Upper lobe of left lung (tissue), 6 donors: ENCODE results near the gene EXOSC5. TPM values are rescaled to one million over a fixed set of nuclear protein-coding genes. Genes with fewer than 3 reads are reported as not detected.

Experiments used
- ATAC-seq, 2 donors: fragments of 200-7000 bp; cut with Tn5 transposase; one replicate each; pipeline ENCODE4 v1.9.1; 2022; ENCODE audit warnings: mild to moderate bottlenecking in 2 of 2, moderate library complexity in 2 of 2; ENCODE audit not compliant: low FRiP score in 2 of 2
- DNase-seq, 2 donors: peaks; one replicate each; pipeline ENCODE4 v3.0.0-alpha.2; 2019 to 2020
- H3K27ac ChIP-seq, 4 donors: fragments of 200-600 bp; sonication (generic); one replicate each; pipeline ENCODE4 v1.5.1; 2016 to 2019
- H3K27me3 ChIP-seq, 4 donors: fragments of 200-600 bp; sonication (generic); one replicate each; pipeline ENCODE4 v1.5.1; 2017 to 2019
- H3K36me3 ChIP-seq, 4 donors: fragments of 200-600 bp; sonication (generic); one replicate each; pipeline ENCODE4 v1.5.1; 2016 to 2019
- H3K4me1 ChIP-seq, 4 donors: fragments of 200-600 bp; sonication (generic); one replicate each; pipeline ENCODE4 v1.5.1; 2018 to 2019
- H3K4me3 ChIP-seq, 4 donors: fragments of 200-600 bp; sonication (generic); one replicate each; pipeline ENCODE4 v1.5.1; 2017 to 2019; ENCODE audit warnings: mild to moderate bottlenecking in 2 of 4, moderate library complexity in 1 of 4
- H3K9me3 ChIP-seq, 4 donors: fragments of 200-600 bp; sonication (generic); one replicate each; pipeline ENCODE4 v1.5.1; 2018 to 2019
- EP300 ChIP-seq, 4 donors: sonication (generic); formaldehyde crosslinking; IDR thresholded peaks; one replicate each; pipeline ENCODE4 v1.5.1; 2017; ENCODE audit warnings: antibody characterized with exemption in 4 of 4, control low read depth in 2 of 4
- POLR2A ChIP-seq, 4 donors: fragments of 450-650 bp; IDR thresholded peaks; one replicate each; pipeline ENCODE4 v1.5.1; 2016 to 2017; ENCODE audit warnings: antibody characterized with exemption in 4 of 4, mild to moderate bottlenecking in 2 of 4
- POLR2AphosphoS5 ChIP-seq, 2 donors: sonication (generic); formaldehyde crosslinking; IDR thresholded peaks; one replicate each; pipeline ENCODE4 v1.5.1; 2017; ENCODE audit warnings: antibody characterized with exemption in 2 of 2
- WGBS, 2 donors: methylation state at CpG; one replicate each; pipeline ENCODE4 v1.1.5; 2017 to 2018; 5-methylcytosine and 5-hydroxymethylcytosine counted together
- total RNA-seq, 6 donors: library from RNA; depleted of rRNA in 4 of 6; stranded (reverse); fragments of >200 nt in 4 of 6; gene quantifications; one replicate each; pipeline versions ENCODE4 v1.1.0 to v1.2.1, GENCODE V29; 2016 to 2021
- TF ChIP-seq, protein P1 (sequence below), 6 experiments: fragments of 450-650 bp in 4 of 6; fragments of 200-600 bp in 2 of 6; sonication (generic) in 2 of 6; IDR thresholded peaks; one replicate each; pipeline ENCODE4 v1.5.1; 2016 to 2019; ENCODE audit warnings: antibody characterized with exemption in 6 of 6
- donor health status: DM: no; HTN: no; CAD: no; lungs with moderate emphysema.
- donor health status: DM: no; HTN: yes; CAD: no; lungs with severe emphysema.

Gene EXOSC5
- total RNA-seq, 6 donors from 2014 or later = 0.89 to 18.4 (median 16.0) TPM

DNA sequence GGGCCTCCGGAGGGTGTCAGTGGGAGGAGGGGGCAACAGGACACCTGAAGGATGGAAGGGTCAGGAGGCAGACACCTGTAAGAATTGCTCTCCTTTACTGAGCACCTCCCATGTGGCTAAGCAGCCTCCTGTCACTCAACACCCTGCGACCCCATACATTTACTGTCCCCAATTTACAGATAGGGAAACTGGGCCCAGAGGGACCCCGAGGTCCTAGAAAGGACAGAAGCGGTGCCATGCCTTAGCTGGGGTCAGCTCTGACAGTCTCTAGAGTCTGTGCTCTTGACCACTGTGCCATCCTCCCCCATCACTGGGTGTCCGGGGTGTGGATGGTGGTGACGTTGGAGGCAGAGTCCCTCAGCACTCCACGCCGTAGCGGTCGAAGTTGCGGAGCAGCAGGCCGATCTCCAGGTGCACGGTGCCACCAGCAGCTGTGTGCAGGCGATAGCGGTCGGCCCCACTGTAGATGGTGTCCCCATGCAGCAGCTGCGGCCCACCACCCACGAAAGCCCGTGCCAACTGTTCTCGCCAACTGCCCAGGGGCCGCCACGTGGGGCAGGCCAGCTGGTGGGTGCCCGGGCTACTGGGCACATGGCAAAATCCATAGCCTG, 42.7 kb downstream of the EXOSC5 start:
- ATAC-seq = no peak
- peaks cover 38 to 86% (median 58%) of the 10 kb centered on the region in 4 donors for H3K4me1 ChIP-seq
- TF ChIP-seq, protein P1, sequence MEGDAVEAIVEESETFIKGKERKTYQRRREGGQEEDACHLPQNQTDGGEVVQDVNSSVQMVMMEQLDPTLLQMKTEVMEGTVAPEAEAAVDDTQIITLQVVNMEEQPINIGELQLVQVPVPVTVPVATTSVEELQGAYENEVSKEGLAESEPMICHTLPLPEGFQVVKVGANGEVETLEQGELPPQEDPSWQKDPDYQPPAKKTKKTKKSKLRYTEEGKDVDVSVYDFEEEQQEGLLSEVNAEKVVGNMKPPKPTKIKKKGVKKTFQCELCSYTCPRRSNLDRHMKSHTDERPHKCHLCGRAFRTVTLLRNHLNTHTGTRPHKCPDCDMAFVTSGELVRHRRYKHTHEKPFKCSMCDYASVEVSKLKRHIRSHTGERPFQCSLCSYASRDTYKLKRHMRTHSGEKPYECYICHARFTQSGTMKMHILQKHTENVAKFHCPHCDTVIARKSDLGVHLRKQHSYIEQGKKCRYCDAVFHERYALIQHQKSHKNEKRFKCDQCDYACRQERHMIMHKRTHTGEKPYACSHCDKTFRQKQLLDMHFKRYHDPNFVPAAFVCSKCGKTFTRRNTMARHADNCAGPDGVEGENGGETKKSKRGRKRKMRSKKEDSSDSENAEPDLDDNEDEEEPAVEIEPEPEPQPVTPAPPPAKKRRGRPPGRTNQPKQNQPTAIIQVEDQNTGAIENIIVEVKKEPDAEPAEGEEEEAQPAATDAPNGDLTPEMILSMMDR (IDR thresholded peaks at IDR 0.05) = peak in 1 of 6 experiments; percentile 3
- no peak for TF ChIP-seq POLR2AphosphoS5 (IDR thresholded peaks at IDR 0.05)
- DNase-seq = peak in 1 of 2 donors; percentile 84
- H3K36me3 ChIP-seq = no peaks in the 10 kb centered on the region
- peak overlapping the region; percentile 75 to 95 (median 89) for H3K27ac ChIP-seq
- H3K4me3 ChIP-seq = peak overlapping the region; percentile 59 to 90 (median 77)
- H3K27me3 ChIP-seq = no peaks in the 10 kb centered on the region
- 81 to 87% methylated on average over 5 to 22 of the region's 23 CpGs for WGBS, 2 donors
- no peaks in the 10 kb centered on the region for H3K9me3 ChIP-seq

DNA sequence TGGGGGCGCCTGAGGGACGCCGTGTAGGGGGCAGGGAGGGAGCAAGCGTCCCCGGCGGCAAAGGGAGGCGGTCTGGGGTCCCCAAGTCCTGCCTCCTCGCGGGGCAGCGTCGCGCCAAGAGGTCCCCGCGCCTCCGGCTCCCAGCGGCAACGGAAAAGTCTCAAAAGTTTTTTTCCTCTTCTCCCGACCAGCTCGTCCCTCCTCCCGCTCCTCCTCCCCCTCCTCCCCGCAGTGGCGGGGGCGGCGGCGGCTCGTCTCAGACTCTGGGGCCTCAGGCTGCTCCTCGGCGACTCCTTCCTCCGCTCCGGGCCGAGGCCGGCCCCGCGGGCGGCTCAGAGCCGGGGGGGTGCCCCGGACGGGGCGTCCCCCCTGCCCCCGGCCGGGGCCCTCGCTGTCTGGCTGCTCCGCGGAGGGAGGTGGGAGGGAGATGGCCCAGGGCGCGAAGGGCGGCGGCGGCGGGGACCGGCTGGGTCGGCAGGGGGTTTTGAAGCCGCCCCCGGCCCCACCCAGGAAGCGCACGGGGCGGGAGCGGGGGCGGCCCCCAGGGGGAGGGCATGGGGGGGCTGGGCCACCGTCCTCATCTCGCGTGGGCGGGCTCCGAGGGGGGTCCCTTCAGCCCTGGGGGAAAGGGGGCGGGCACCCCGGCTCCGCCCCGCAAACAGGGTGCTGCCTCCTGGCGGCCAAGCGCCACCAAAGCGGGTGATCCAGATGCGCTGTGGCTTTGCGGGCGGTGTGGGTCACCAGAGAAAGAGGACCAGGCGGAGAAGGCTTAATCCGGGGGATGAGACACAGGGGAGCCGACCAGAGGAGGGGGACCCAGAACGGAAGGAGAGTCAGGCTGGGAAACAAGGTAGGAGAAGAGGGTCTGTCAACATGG, 43.5 kb downstream of the EXOSC5 start, which contains the start of gene TGFB1:
Gene TGFB1, minus strand, starts transcription at position 457 of the 877 bp plus-strand sequence. CDS start 878 bp downstream, outside the sequence.
- H3K27me3 ChIP-seq = no peaks in the 10 kb centered on the region
- ATAC-seq (peak; percentile 85 to 88), DNase-seq (peak; percentile 92 to 97)
- peak; percentile 63 to 68 for TF ChIP-seq POLR2AphosphoS5 (IDR thresholded peaks at IDR 0.05)
- TF ChIP-seq POLR2A (IDR thresholded peaks at IDR 0.05) = peak in 2 of 4 donors; percentile 49 to 85
- TF ChIP-seq EP300 (IDR thresholded peaks at IDR 0.05) = no peak
- TF ChIP-seq, protein P1 (IDR thresholded peaks at IDR 0.05) = peak; percentile 86 to 93 (median 91)
- H3K27ac ChIP-seq = peak within 1 kb of the TSS; percentile 75 to 95 (median 89)
- H3K4me1 ChIP-seq = peaks cover 45 to 93% (median 63%) of the 10 kb centered on the region in 4 donors
- WGBS, 2 donors = 1 to 2% methylated on average over 12 to 40 of the region's 78 CpGs
- H3K36me3 ChIP-seq = no peaks in the 10 kb centered on the region
- H3K4me3 ChIP-seq = peak within 1 kb of the TSS; percentile 59 to 90 (median 77)
- H3K9me3 ChIP-seq = no peaks in the 10 kb centered on the region

DNA sequence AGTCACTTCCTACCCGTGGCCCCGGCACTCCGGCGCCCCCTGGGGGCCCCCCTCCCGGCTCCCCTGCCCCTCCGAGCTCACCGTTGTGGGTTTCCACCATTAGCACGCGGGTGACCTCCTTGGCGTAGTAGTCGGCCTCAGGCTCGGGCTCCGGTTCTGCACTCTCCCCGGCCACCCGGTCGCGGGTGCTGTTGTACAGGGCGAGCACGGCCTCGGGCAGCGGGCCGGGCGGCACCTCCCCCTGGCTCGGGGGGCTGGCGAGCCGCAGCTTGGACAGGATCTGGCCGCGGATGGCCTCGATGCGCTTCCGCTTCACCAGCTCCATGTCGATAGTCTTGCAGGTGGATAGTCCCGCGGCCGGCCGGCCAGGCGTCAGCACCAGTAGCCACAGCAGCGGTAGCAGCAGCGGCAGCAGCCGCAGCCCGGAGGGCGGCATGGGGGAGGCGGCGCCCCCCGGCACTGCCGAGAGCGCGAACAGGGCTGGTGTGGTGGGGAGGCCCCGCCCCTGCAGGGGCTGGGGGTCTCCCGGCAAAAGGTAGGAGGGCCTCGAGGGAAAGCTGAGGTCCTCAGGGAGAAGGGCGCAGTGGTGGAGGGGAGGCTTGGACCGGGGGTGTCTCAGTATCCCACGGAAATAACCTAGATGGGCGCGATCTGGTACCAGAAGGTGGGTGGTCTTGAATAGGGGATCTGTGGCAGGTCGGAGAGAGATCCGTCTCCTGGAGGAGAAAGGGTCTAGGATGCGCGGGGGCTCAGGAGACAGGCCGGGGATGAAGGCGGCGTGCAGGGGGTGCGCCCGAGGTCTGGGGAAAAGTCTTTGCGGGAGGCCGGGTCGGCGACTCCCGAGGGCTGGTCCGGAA, 44.3 kb downstream of the EXOSC5 start:
- 0 to 1% methylated on average over 33 to 62 of the region's 71 CpGs for WGBS, 2 donors
- Histone ChIP-seq H3K9me3 (no peaks in the 10 kb centered on the region), H3K4me3 (peak overlapping the region; percentile 59 to 90 (median 77)), H3K36me3 (peaks cover 0 to 6% (median 3%) of the 10 kb centered on the region in 4 donors), H3K27ac (peak overlapping the region; percentile 75 to 95 (median 89)), H3K4me1 (peaks cover 45 to 89% (median 63%) of the 10 kb centered on the region in 4 donors), H3K27me3 (no peaks in the 10 kb centered on the region)
- peak; percentile 12 to 42 for ATAC-seq
- TF ChIP-seq POLR2A (IDR thresholded peaks at IDR 0.05) = no peak
- TF ChIP-seq, protein P1 (IDR thresholded peaks at IDR 0.05) = peak; percentile 29 to 72 (median 44)
- DNase-seq = peak; percentile 79 to 95

DNA sequence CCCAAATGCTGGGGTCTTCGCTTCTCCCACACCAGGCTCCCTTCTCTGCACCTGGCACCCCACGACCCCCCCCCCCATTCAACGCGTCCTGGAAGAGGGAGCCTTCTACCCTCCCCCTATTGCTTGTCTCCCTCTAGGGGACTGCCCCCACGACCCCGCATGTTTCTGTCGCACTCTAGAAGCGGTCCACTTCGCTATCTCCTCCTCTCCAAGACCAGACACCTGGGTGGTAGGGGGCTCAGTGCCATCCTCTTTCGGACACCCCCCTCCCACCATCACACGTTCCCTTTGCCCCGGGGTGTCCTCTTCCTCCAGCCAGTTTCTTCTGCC, 44.9 kb downstream of the EXOSC5 start:
- H3K4me3 ChIP-seq = peak overlapping the region; percentile 59 to 90 (median 77)
- peaks cover 0 to 12% (median 7%) of the 10 kb centered on the region in 4 donors for H3K36me3 ChIP-seq
- TF ChIP-seq POLR2AphosphoS5 (IDR thresholded peaks at IDR 0.05) (no peak), POLR2A (IDR thresholded peaks at IDR 0.05) (no peak), EP300 (IDR thresholded peaks at IDR 0.05) (no peak)
- TF ChIP-seq, protein P1 (IDR thresholded peaks at IDR 0.05) = no peak
- H3K9me3 ChIP-seq = no peaks in the 10 kb centered on the region
- 0 to 1% methylated on average over 11 to 12 of the region's 12 CpGs for WGBS, 2 donors
- ATAC-seq = no peak
- peak overlapping the region; percentile 75 to 95 (median 89) for H3K27ac ChIP-seq
- DNase-seq = no peak
- no peaks in the 10 kb centered on the region for H3K27me3 ChIP-seq
- H3K4me1 ChIP-seq = peaks cover 45 to 83% (median 61%) of the 10 kb centered on the region in 4 donors
